NCI-H345 treated with DMSO at 0.1 percent for 48 hours (cell line): ENCODE data around the gene CELA3B.
"Not testable (repeated sequence)": the region's sequence is repeated elsewhere in the genome, so short reads cannot be mapped to it uniquely, and the experiment has no call there.

Experiments used
- DNase-seq: peaks from one replicate; lab custom pipeline; 2025; ENCODE audit not compliant: unreplicated experiment; lab: John Stamatoyannopoulos, UW

Gene CELA3B

GRCh38 chr1:21976703-21977239 lies at the start of gene CELA3B:
CELA3B (plus strand) TSS chr1:21977022; CDS start chr1:21977040, 18 bp downstream.
- not testable (repeated sequence) for DNase-seq

GRCh38 chr1:21927533-21928237 lies 49.1 kb upstream of the CELA3B start:
- no peak for DNase-seq

GRCh38 chr1:21930080-21930571 lies 46.7 kb upstream of the CELA3B start:
- DNase-seq, result no peak

GRCh38 chr1:21930629-21931170 lies 46.1 kb upstream of the CELA3B start:
- no peak for DNase-seq

GRCh38 chr1:21931171-21932093 lies 45.4 kb upstream of the CELA3B start:
- DNase-seq, result no peak

- DNase-seq, result no peak
These were observed 44.7 kb upstream of the CELA3B start for GRCh38 chr1:21932127-21932526.

GRCh38 chr1:21933397-21934248 lies 43.2 kb upstream of the CELA3B start:
- DNase-seq, result peak; percentile 53

- DNase-seq, result no peak
These were observed 41.4 kb upstream of the CELA3B start for GRCh38 chr1:21935393-21935804.

GRCh38 chr1:21935891-21936365 lies 40.9 kb upstream of the CELA3B start:
- no peak for DNase-seq

GRCh38 chr1:21936366-21937031 lies 40.3 kb upstream of the CELA3B start:
- no peak for DNase-seq

- DNase-seq, result no peak
These were observed 39.8 kb upstream of the CELA3B start, which contains the start of gene HSPG2 for GRCh38 chr1:21937034-21937371. HSPG2 (minus strand) TSS chr1:21937310; CDS start chr1:21937217, 93 bp downstream.

- peak; percentile 15 for DNase-seq
These were observed 39.3 kb upstream of the CELA3B start for GRCh38 chr1:21937372-21938121.

GRCh38 chr1:21938732-21939538 lies 37.9 kb upstream of the CELA3B start:
- DNase-seq, result no peak

- DNase-seq, result peak; percentile 20
These were observed 37.0 kb upstream of the CELA3B start for GRCh38 chr1:21939650-21940374.

- no peak for DNase-seq
These were observed 36.3 kb upstream of the CELA3B start for GRCh38 chr1:21940492-21940891.

GRCh38 chr1:21941370-21941769 lies 35.5 kb upstream of the CELA3B start:
- DNase-seq, result no peak

GRCh38 chr1:21942464-21942863 lies 34.4 kb upstream of the CELA3B start:
- no peak for DNase-seq
